Right cardiac atrium (tissue), 5 donors: ENCODE measurements around the gene HDC. TPM values are rescaled to one million over a fixed set of nuclear protein-coding genes. Genes with fewer than 3 reads are reported as not detected.

Experiments
- ATAC-seq, 2 donors: fragments of 200-7000 bp; cut with Tn5 transposase; one replicate each; pipeline versions ENCODE4 v1.8.0 to v1.9.1; 2020; ENCODE audit warnings: moderate library complexity in 2 of 2, mild to moderate bottlenecking in 1 of 2
- DNase-seq, 3 donors: peaks; one replicate each; pipeline ENCODE4 v3.0.0-alpha.2; 2020
- H3K27ac ChIP-seq: one replicate; pipeline ENCODE4 v1.5.1; 2013; ENCODE audit warnings: mild to moderate bottlenecking, low read length, control low read depth, moderate library complexity
- H3K27me3 ChIP-seq: one replicate; pipeline ENCODE4 v1.6.1; 2013; ENCODE audit not compliant: control insufficient read depth, insufficient read depth
- H3K4me1 ChIP-seq: one replicate; pipeline ENCODE4 v1.6.1; 2013; ENCODE audit warnings: low read length; ENCODE audit not compliant: control insufficient read depth, insufficient read depth
- H3K4me3 ChIP-seq: one replicate; pipeline ENCODE4 v1.5.1; 2013; ENCODE audit warnings: low read length, control low read depth
- H3K9me3 ChIP-seq: one replicate; pipeline ENCODE4 v1.6.1; 2013; ENCODE audit warnings: low read length; ENCODE audit not compliant: control insufficient read depth
- WGBS: extraction: QIAGEN DNeasy Blood & Tissue Kit; methylation state at CpG from one replicate; pipeline ENCODE4 v1.1.7; 2013; 5-methylcytosine and 5-hydroxymethylcytosine counted together
- intact Hi-C, 4 donors: fragments of 100-400 bp; cut with DNase I; formaldehyde crosslinking; loops; one replicate each; pipeline versions ENCODE4 v1.11.0 to v1.14.0; 2022 to 2023
- polyA plus RNA-seq: library from polyadenylated mRNA; stranded (reverse); fragments of 200-250 nt; gene quantifications from one replicate; pipeline ENCODE4 v1.2.3, GENCODE V29; 2013
- total RNA-seq, 4 donors: library from RNA; stranded (reverse); fragmentation: NEBNext Ultra II Directional; extraction: Animal tissue kit (Norgen Biotek cat#: 25700); gene quantifications; one replicate each; pipeline ENCODE4 v1.2.1, GENCODE V29; 2021
- donor health status: healthy with polysubstance abuse.
- donor health status: DM: no; HTN: yes; CAD: no.
- donor health status: DM: no; HTN: no; CAD: no.
- donor health status: DM: no; HTN: yes; CAD: no; lungs with severe emphysema.
- donor health status: DM: yes; HTN: yes; CAD: no.

The HDC gene
- total and polyA plus RNA-seq, 5 donors = 0.12 to 0.62 (median 0.56) TPM; not detected in 2

DNA sequence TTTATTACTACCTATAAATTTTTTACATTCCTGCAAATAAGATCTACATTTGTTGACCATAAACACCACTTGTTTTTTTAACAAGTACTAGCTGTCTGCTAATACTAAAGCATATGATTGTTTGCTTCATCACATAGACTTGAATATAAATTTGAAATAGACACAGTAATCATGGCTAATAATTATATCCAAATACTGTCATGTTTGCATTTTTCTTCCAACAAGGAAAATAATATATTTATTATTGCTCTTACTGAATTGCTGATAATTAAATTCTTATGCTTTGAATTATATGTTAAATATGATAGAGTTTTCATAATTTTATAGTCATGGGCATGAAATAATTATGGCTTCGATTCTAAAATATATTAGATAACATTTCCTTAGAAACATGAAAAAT lies 40.5 kb downstream of the HDC start:
- H3K9me3 ChIP-seq = no peaks in the 10 kb centered on the region
- intact Hi-C loops = no loop called here
- H3K27me3 ChIP-seq = no peaks in the 10 kb centered on the region
- H3K4me3 ChIP-seq = no peak overlapping the region
- no peak for ATAC-seq
- no peaks in the 10 kb centered on the region for H3K4me1 ChIP-seq
- no peak for DNase-seq
- WGBS = 85% methylated on average over 1 of the region's 1 CpG
- H3K27ac ChIP-seq = no peak overlapping the region

DNA sequence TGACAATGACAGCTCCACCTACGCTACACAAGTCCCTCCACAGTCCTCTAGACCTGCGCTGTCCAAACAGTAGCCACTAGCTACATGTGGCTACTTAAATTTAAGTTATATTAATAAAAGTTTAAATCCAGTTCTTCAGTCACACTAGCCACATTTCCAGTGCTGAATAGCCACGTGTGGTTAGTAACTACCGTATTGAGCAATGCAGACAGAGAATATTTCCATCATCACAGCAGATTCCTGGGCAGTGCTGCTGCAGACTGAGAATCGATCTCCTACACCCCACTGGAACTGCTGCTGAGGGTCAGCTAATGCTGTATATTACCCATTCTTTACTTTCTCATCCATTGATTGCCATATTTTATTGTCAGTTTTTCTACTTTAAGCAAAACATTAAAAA lies 40.9 kb downstream of the HDC start:
- no peaks in the 10 kb centered on the region for H3K27me3 ChIP-seq
- DNase-seq (no peak), ATAC-seq (no peak)
- H3K27ac ChIP-seq = no peak overlapping the region
- WGBS = 73% methylated on average over 5 of the region's 5 CpGs
- H3K9me3 ChIP-seq = no peaks in the 10 kb centered on the region
- H3K4me1 ChIP-seq = no peaks in the 10 kb centered on the region
- intact Hi-C loops = no loop called here
- no peak overlapping the region for H3K4me3 ChIP-seq

- no peak overlapping the region for H3K4me3 ChIP-seq
- DNase-seq = no peak
- H3K9me3 ChIP-seq = no peaks in the 10 kb centered on the region
- no peak overlapping the region for H3K27ac ChIP-seq
- WGBS = 63% methylated on average over 2 of the region's 2 CpGs
- H3K4me1 ChIP-seq = no peaks in the 10 kb centered on the region
- no peak for ATAC-seq
- no peaks in the 10 kb centered on the region for H3K27me3 ChIP-seq
- intact Hi-C loops = no loop called here
Measured at GRCh38 chr15:50222181-50222580, 43.3 kb downstream of the HDC start.

DNA sequence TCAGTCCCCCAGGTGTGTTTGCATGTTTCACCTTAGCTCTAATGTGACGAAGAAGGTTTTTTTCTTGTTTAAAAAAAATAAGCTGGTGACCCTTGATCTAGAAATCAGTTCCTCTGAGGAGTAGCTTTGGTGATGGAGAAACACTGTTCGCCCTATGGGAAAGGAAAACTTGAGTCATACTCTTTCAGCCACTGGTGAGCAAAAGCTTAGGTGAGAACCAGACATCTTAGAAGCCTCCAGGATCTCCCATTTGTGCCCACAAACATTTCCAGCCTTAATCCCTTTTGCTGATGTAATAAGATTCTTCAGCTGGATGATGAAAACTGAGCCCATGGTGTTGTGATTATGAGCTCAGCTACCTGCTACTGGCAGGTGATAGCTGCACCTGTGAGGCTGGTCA lies 45.7 kb downstream of the HDC start:
- Histone ChIP-seq H3K27ac (no peak overlapping the region), H3K4me3 (no peak overlapping the region), H3K27me3 (no peaks in the 10 kb centered on the region), H3K9me3 (no peaks in the 10 kb centered on the region), H3K4me1 (no peaks in the 10 kb centered on the region)
- WGBS = 92% methylated on average over 2 of the region's 2 CpGs
- no peak for ATAC-seq
- no peak for DNase-seq
- intact Hi-C loops = no loop called here

- intact Hi-C loops = no loop called here
- ATAC-seq (no peak), DNase-seq (no peak)
- Histone ChIP-seq H3K27me3 (no peaks in the 10 kb centered on the region), H3K4me1 (no peaks in the 10 kb centered on the region), H3K27ac (no peak overlapping the region), H3K4me3 (no peak overlapping the region), H3K9me3 (no peaks in the 10 kb centered on the region)
- WGBS = 70% methylated on average over 1 of the region's 1 CpG
Measured at GRCh38 chr15:50218691-50219090, 46.8 kb downstream of the HDC start.

DNA sequence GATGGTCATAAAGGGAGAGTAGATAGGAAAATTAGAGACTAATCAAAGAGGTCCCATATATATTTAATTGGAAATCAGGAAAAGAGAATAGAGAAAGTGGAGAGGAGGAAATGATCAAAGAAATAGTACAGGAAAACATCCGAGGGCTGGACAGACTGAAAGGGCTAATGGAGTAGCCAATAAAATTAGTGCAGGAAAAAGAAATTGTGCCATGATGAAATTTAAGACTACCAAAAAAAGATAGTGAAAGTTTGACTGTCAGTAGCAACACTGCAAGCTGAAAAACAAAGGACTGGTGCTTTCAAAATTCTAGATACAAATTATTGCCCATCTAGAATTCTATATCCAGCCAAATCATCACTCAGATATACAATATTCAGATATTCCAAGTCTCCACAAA lies 47.2 kb downstream of the HDC start:
- H3K27me3 ChIP-seq = no peaks in the 10 kb centered on the region
- H3K4me3 ChIP-seq = no peak overlapping the region
- no peaks in the 10 kb centered on the region for H3K9me3 ChIP-seq
- no peak overlapping the region for H3K27ac ChIP-seq
- ATAC-seq (no peak), DNase-seq (no peak)
- intact Hi-C loops = no loop called here
- H3K4me1 ChIP-seq = no peaks in the 10 kb centered on the region
- WGBS = 32% methylated on average over 1 of the region's 1 CpG

GRCh38 chr15:50210462-50211157 lies 54.9 kb downstream of the HDC start:
- ATAC-seq = no peak
- WGBS = 78% methylated on average over 8 of the region's 8 CpGs
- intact Hi-C loops = no loop called here

DNA sequence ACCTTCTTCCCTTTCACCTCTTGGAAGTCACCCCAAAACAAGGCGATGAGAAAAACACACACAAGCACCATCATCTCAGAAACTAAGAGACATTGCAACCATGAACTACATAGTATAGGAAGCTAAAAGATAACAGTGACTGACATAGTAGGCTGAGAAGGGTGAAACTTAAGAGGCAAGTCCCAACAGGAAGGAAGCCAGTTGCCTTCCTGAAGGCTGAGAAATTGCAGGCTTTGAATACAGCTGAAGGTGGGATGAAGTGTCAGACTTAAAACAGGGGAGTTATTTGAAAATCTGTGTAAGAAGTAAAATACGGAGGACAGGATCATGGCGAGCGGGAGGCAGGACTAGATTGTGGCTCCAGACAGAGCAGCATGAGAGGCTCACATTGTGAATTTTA lies 55.7 kb downstream of the HDC start:
- no peak for ATAC-seq
- no peak for DNase-seq
- intact Hi-C loops = no loop called here
- no peak overlapping the region for H3K27ac ChIP-seq
- H3K4me1 ChIP-seq = no peaks in the 10 kb centered on the region
- no peaks in the 10 kb centered on the region for H3K27me3 ChIP-seq
- H3K9me3 ChIP-seq = no peaks in the 10 kb centered on the region
- WGBS = 79% methylated on average over 4 of the region's 4 CpGs
- H3K4me3 ChIP-seq = no peak overlapping the region

More at GRCh38 chr15:50210462-50211157, 54.9 kb downstream of the HDC start:
- no peaks in the 10 kb centered on the region for H3K9me3 ChIP-seq
- no peak overlapping the region for H3K27ac ChIP-seq
- H3K27me3 ChIP-seq = no peaks in the 10 kb centered on the region
- DNase-seq = no peak
- no peak overlapping the region for H3K4me3 ChIP-seq
- H3K4me1 ChIP-seq = no peaks in the 10 kb centered on the region

DNA sequence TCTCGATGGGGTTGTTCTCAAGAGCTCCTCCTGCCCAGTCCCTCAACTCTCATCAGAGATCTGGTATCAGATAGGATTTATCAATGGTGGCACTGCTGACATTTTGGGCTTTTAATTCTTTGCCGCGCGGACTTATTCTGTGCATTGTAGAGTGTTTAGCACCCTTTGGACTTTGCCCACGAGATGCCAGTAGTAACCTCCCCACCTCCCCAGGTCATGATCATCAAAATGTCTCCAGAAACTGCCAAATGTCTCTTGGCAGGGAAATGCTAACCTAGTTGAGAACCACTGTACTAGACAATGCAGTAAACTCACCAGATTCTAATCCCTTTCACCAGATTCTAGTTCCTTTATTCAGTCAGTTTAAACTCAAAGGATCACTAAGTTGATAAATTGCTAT lies 59.5 kb downstream of the HDC start:
- Histone ChIP-seq H3K4me3 (no peak overlapping the region), H3K27me3 (no peaks in the 10 kb centered on the region), H3K27ac (no peak overlapping the region), H3K9me3 (no peaks in the 10 kb centered on the region), H3K4me1 (no peaks in the 10 kb centered on the region)
- WGBS = 83% methylated on average over 5 of the region's 5 CpGs
- ATAC-seq (no peak), DNase-seq (no peak)
- intact Hi-C loops = no loop called here

- Histone ChIP-seq H3K27me3 (no peaks in the 10 kb centered on the region), H3K4me1 (no peaks in the 10 kb centered on the region), H3K27ac (no peak overlapping the region), H3K9me3 (no peaks in the 10 kb centered on the region), H3K4me3 (no peak overlapping the region)
- DNase-seq (no peak), ATAC-seq (no peak)
- intact Hi-C loops = no loop called here
Measured at GRCh38 chr15:50202003-50202402, 63.5 kb downstream of the HDC start.

DNA sequence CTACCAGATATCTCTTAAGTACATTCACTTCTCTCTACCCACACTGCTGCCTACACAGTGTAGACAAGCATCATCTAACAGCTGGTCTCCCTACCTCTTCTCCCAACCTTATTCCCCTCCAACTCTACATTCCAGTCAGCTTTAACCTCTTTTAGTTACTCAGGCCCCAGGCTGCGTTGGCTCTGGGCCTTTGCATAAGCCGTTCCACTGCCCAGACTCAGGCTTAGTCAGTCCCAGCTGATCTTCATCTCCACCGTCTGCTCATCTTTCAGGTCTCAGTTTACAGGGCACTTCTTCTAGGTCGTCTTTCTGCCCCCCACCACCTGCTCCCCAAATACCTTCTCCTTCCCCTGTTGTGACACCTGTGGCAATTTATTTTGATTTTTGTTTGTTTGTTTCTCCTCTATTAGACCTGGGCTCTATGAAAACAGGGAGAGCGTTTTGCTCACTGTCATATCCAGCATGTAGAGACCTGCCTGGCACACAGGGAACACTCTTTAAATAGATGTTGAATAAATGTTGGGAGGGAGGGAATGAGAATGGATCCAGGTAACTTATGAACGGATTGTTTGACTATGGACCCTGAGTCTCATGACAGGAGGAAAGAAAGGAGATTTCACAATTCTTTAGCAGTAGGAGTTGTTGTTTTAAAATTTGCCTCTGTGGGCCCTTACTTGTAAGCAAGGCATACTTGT lies 72.5 kb downstream of the HDC start:
- ATAC-seq (no peak), DNase-seq (no peak)
- H3K9me3 ChIP-seq = no peaks in the 10 kb centered on the region
- no peak overlapping the region for H3K4me3 ChIP-seq
- peaks cover 2% of the 10 kb centered on the region for H3K27me3 ChIP-seq
- WGBS = 83% methylated on average over 6 of the region's 6 CpGs
- no peaks in the 10 kb centered on the region for H3K4me1 ChIP-seq
- no peak overlapping the region for H3K27ac ChIP-seq
- intact Hi-C loops = no loop called here
